Dermis microvascular lymphatic vessel endothelial cell (primary cell): ENCODE data around the gene UGGT2. TPM values are rescaled to one million over a fixed set of nuclear protein-coding genes. Genes with fewer than 3 reads are reported as not detected.

Experiments
- total RNA-seq: library from RNA; depleted of rRNA; stranded (reverse); fragments of >200 nt; gene quantifications from 2 replicates; pipeline ENCODE4 v1.2.1, GENCODE V29; 2014

The UGGT2 gene
- total RNA-seq, 1 donor from 2014 or later: 27.1 TPM

Other genes with a start within 250 kb of the UGGT2 start
- under 0.01 TPM in 2 replicates for gene HS6ST3, start 36.7 kb upstream of the UGGT2 start, total RNA-seq